ENCODE measurements around the gene CFAP58. TPM values are rescaled to one million over a fixed set of nuclear protein-coding genes. Genes with fewer than 3 reads are reported as not detected.

The CFAP58 gene
- total RNA-seq, 1 experiment from 2014 or later, result 0.31 TPM

DNA sequence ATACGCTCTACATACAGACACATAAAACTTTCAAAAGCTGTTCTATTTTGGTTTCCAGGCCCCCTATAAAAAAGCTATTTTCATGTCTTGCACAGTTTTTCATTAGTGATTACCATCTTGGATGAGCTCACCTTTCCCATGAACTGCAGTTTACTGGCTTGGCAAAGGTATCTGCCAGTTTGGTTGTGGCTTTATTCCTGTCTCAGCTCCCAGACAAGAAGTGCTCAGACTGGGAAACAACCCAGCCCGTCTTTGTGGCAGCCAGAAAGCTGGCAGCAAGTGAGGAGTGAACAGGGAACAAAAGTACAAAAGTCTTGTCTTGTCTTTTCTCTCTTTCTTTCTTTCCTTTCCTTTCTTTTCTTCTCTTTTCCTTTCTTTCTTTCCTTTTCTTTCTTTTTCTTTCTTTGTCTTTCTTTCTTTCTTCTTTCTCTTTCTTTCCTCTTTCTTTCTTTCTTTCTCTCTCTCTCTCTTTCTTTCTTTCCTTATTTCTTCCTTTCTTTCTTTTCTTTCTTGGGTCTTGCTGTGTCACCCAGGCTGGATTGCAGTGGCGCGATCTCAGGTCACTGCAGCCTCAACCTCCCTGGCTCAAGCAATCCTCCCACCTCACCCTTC is 138.8 kb downstream of the CFAP58 start:
- DNase-seq, result no peak
- ChIA-PET POLR2A (ENCODE audit: unreplicated experiment) (no interaction called here), CTCF (no interaction called here)
- no peak overlapping the region for H3K27ac ChIP-seq
- H3K36me3 ChIP-seq (ENCODE audit: low read depth), result no peaks in the 10 kb centered on the region
- no peaks in the 10 kb centered on the region for H3K79me2 ChIP-seq (ENCODE audit: low read depth)
- H2AFZ ChIP-seq, result no peak overlapping the region
- no peak overlapping the region for H3K4me2 ChIP-seq
- no TSS peak for BruUV-seq (replicated peaks)
- no peak overlapping the region for H3K4me3 ChIP-seq
- no peak for TF ChIP-seq EZH2 (IDR thresholded peaks at IDR 0.05; ENCODE audit: low read depth)
- TF ChIP-seq, protein P1, sequence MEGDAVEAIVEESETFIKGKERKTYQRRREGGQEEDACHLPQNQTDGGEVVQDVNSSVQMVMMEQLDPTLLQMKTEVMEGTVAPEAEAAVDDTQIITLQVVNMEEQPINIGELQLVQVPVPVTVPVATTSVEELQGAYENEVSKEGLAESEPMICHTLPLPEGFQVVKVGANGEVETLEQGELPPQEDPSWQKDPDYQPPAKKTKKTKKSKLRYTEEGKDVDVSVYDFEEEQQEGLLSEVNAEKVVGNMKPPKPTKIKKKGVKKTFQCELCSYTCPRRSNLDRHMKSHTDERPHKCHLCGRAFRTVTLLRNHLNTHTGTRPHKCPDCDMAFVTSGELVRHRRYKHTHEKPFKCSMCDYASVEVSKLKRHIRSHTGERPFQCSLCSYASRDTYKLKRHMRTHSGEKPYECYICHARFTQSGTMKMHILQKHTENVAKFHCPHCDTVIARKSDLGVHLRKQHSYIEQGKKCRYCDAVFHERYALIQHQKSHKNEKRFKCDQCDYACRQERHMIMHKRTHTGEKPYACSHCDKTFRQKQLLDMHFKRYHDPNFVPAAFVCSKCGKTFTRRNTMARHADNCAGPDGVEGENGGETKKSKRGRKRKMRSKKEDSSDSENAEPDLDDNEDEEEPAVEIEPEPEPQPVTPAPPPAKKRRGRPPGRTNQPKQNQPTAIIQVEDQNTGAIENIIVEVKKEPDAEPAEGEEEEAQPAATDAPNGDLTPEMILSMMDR (conservative IDR thresholded peaks at IDR 0.05), result no peak
- no peaks in the 10 kb centered on the region for H3K9me2 ChIP-seq (ENCODE audit: insufficient read depth)
- H3K27me3 ChIP-seq (ENCODE audit: insufficient read depth, low read depth), result no peaks in the 10 kb centered on the region
- no peaks in the 10 kb centered on the region for H3K9me3 ChIP-seq (ENCODE audit: insufficient read depth, low read depth)
- no peaks in the 10 kb centered on the region for H4K20me1 ChIP-seq (ENCODE audit: insufficient read depth)
- intact Hi-C loops (cut with micrococcal nuclease; ENCODE audit: unreplicated experiment), result no loop called here
- H3K4me1 ChIP-seq (replicated peaks; ENCODE audit: insufficient read depth), result no peaks in the 10 kb centered on the region
- H3F3A ChIP-seq (ENCODE audit: insufficient read depth, low read depth), result no peaks in the 10 kb centered on the region

DNA sequence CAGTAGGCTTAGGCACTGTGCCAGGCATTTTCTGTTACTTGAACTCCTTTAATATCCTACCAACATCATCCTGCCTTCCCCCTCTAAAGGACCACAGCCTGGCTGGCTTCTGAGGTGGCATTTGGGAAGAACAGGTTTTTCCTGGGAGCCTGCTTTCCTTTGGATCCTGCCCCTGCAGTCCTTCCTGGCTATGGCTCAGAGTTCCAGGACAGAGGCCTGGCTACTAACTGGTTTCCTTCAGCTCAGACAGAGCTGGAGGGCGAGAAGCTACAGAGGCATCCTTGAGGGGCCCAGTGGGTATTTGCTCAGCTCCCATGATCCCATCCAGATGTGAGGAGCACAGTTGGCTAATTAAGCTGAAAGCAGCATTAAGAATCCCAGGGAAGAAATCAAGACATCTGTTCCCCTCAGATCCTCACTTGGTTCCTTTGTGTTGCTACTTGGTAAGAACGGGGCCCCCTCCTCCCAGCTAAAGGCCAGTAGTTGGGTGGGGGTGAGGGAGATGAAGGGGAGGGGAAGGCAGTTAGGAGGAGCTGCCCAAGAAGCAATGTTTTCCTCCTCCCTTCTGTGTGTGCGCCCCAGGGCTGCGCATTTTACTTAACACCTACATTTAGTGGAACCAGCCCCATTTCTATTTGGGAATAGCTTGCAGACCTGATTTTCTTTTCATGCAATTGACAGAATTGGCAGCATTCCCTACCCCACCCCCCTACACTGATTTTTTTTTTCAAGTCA is 144.9 kb downstream of the CFAP58 start:
- Histone ChIP-seq H2AFZ (no peak overlapping the region), H3K36me3 (ENCODE audit: low read depth) (no peaks in the 10 kb centered on the region), H3K4me1 (replicated peaks; ENCODE audit: insufficient read depth) (no peaks in the 10 kb centered on the region), H3K9me3 (ENCODE audit: insufficient read depth, low read depth) (no peaks in the 10 kb centered on the region), H3K9me2 (ENCODE audit: insufficient read depth) (no peaks in the 10 kb centered on the region), H3K27me3 (ENCODE audit: insufficient read depth, low read depth) (peaks cover 5% of the 10 kb centered on the region; the same call in 1 of the 2 replicates), H4K20me1 (ENCODE audit: insufficient read depth) (no peaks in the 10 kb centered on the region), H3K4me2 (no peak overlapping the region), H3K4me3 (no peak overlapping the region), H3F3A (ENCODE audit: insufficient read depth, low read depth) (no peaks in the 10 kb centered on the region), H3K79me2 (ENCODE audit: low read depth) (no peaks in the 10 kb centered on the region), H3K27ac (no peak overlapping the region)
- BruUV-seq (replicated peaks), result no TSS peak
- TF ChIP-seq EZH2 (IDR thresholded peaks at IDR 0.05; ENCODE audit: low read depth), result no peak
- TF ChIP-seq, protein P1 (conservative IDR thresholded peaks at IDR 0.05), result no peak
- no peak for DNase-seq
- ChIA-PET CTCF (no interaction called here), POLR2A (ENCODE audit: unreplicated experiment) (no interaction called here)
- intact Hi-C loops (cut with micrococcal nuclease; ENCODE audit: unreplicated experiment), result no loop called here

DNA sequence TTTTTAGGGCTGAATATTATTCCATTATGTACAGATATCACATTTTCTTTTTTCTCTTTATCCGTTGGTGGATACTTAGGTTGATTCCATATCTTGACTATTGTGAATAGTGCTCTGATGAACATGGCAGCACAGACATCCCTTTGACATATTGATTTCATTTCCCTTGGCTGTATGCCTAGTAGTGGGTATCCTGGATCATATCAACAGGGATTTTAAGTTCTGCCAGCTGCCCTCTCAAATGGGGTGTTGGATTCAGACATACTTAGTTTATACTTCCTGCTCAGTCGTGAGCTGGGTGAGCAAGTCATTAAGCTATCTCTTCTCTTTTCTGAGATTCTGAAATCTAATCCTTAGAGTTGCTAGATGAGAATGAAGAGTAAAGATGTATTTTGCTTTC is 147.8 kb downstream of the CFAP58 start:
- Histone ChIP-seq H3F3A (ENCODE audit: insufficient read depth, low read depth) (no peaks in the 10 kb centered on the region), H3K9me2 (ENCODE audit: insufficient read depth) (no peaks in the 10 kb centered on the region), H3K79me2 (ENCODE audit: low read depth) (no peaks in the 10 kb centered on the region), H3K27me3 (ENCODE audit: insufficient read depth, low read depth) (peaks cover 5% of the 10 kb centered on the region; the same call in 1 of the 2 replicates), H3K4me1 (replicated peaks; ENCODE audit: insufficient read depth) (no peaks in the 10 kb centered on the region), H4K20me1 (ENCODE audit: insufficient read depth) (no peaks in the 10 kb centered on the region), H2AFZ (no peak overlapping the region), H3K36me3 (ENCODE audit: low read depth) (no peaks in the 10 kb centered on the region), H3K9me3 (ENCODE audit: insufficient read depth, low read depth) (no peaks in the 10 kb centered on the region), H3K4me2 (no peak overlapping the region), H3K27ac (no peak overlapping the region), H3K4me3 (no peak overlapping the region)
- intact Hi-C loops (cut with micrococcal nuclease; ENCODE audit: unreplicated experiment), result no loop called here
- DNase-seq, result no peak
- TF ChIP-seq, protein P1 (conservative IDR thresholded peaks at IDR 0.05), result no peak
- TF ChIP-seq EZH2 (IDR thresholded peaks at IDR 0.05; ENCODE audit: low read depth), result no peak
- POLR2A ChIA-PET (ENCODE audit: unreplicated experiment), result no interaction called here
- CTCF ChIA-PET, result no interaction called here
- BruUV-seq (replicated peaks), result no TSS peak

Measured in PC-9 (cell line).